C4-2B (cell line): ENCODE measurements around the gene ANXA2R.
"Not testable (repeated sequence)": the region's sequence is repeated elsewhere in the genome, so short reads cannot be mapped to it uniquely, and the experiment has no call there.

Experiments
- H3K27ac ChIP-seq: fragments of 450-650 bp; 2 replicates; pipeline ENCODE4 v1.5.1; 2017
- CTCF ChIP-seq: fragments of 450-650 bp; conservative IDR thresholded peaks from 2 replicates; pipeline ENCODE4 v1.5.1; 2017; ENCODE audit warnings: mild to moderate bottlenecking
- ZFX ChIP-seq: fragments of 450-650 bp; IDR thresholded peaks from 2 replicates; pipeline ENCODE4 v1.6.1; 2017

Gene ANXA2R

DNA sequence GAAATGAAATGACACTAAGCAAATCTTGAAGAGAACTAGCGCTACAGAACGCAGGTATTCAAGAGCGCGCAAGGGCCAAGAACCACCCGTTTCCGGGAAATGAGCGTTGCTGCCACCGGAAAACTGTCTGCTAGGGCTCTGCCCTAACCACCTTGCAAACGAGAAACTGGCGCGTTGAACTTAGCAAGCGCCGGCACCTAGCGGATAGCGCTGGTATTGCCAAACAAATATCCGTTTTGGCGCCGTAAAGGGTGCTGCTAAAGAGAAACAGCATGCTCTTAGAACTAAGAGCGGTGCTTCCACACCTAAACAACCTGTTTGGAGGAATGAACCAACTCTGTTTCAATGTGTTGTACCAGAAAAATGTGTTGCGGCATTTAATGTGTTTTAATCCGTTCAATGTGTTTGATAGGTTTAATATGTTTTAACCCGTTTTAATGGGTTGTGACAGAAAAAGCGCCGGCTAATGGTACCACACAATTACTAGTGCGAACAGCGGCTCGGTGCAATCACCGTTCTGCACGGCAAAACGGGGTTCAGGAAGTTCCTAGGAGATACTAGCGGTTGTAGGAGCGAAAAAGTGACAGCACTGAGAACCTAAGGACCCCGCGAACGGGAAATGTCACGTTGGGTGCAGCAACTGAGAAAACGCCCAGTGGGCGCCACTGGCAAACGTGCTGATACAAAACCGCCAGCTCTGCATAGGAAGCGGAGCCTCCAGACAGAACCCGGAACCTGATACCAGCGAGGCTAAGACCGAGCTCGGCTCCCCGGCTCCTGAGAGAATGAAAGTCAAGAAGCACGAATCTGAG, at the start of gene ANXA2R:
Gene ANXA2R (minus strand): TSS at position 33 of the 812 bp plus-strand sequence. CDS start 273 bp downstream, outside the sequence.
- TF ChIP-seq ZFX (no peak), CTCF (peak; percentile 70)
- peak within 1 kb of the TSS; percentile 34 for H3K27ac ChIP-seq

DNA sequence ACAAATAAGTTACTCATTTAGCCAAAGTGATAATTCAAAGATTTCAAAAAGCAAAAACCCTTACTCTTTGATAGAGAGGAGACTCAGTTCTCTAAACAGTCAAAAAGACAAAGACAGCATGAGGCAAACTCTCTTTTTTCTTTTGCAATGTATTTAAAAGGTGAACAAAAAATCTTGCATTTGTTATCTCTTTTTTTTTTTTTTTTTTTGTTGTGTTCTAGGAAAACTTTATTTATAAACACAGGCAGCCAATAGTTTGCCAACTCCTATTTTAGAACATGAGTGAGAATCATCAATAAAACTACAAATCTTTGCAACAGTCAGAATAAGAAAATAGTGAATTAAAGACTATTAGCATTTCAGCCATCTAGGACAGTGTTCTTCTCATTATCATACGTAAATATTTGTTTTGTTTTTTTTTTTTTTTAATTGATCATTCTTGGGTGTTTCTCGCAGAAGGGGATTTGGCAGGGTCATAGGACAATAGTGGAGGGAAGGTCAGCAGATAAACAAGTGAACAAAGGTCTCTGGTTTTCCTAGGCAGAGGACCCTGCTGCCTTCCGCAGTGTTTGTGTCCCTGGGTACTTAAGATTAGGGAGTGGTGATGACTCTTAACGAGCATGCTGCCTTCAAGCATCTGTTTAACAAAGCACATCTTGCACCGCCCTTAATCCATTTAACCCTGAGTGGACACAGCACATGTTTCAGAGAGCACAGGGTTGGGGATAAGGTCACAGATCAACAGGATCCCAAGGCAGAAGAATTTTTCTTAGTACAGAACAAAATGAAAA, 46.2 kb upstream of the ANXA2R start:
- not testable (repeated sequence) for H3K27ac ChIP-seq

- no peak overlapping the region for H3K27ac ChIP-seq
- TF ChIP-seq ZFX, result no peak
These were observed 45.3 kb upstream of the ANXA2R start for GRCh38 chr5:43085453-43085852.

- H3K27ac ChIP-seq, result not testable (repeated sequence)
These were observed 44.3 kb upstream of the ANXA2R start for GRCh38 chr5:43084468-43084867.

DNA sequence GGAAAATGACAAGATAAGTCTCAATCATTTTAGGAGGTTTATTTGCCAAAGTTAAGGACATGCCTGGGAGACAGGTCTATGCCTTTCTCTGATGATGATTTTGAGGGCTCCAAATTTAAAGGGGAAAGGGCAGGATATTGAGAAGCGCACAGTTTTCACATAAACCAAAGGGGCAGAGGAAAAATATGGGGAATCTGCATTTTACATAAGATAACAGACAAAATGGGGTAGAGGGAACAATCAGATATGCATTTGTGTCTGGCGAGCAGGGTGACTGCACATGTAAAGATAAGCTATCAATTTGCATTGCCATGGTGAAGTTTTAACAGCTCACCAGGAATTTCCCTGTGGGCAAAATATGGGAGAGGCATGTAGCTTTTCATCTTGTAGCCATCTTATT, 41.2 kb upstream of the ANXA2R start:
- H3K27ac ChIP-seq, result not testable (repeated sequence)

- no peak for TF ChIP-seq CTCF
- TF ChIP-seq ZFX, result no peak
- no peak overlapping the region for H3K27ac ChIP-seq
These were observed 38.8 kb upstream of the ANXA2R start for GRCh38 chr5:43078956-43079355.

- H3K27ac ChIP-seq, result peak overlapping the region; percentile 25; the same call in 1 of the 2 replicates
These were observed 37.5 kb upstream of the ANXA2R start for GRCh38 chr5:43077446-43078191.

- TF ChIP-seq ZFX (no peak), CTCF (no peak)
These were observed 35.5 kb upstream of the ANXA2R start for GRCh38 chr5:43075319-43076293.

GRCh38 chr5:43074987-43075318, 34.8 kb upstream of the ANXA2R start:
- no peak overlapping the region for H3K27ac ChIP-seq
- TF ChIP-seq ZFX (no peak), CTCF (no peak)

More at GRCh38 chr5:43075319-43076293, 35.5 kb upstream of the ANXA2R start:
- H3K27ac ChIP-seq, result no peak overlapping the region
